ENCODE measurements around the gene XRCC5. TPM values are rescaled to one million over a fixed set of nuclear protein-coding genes. Genes with fewer than 3 reads are reported as not detected.
"Not testable (repeated sequence)": the region's sequence is repeated elsewhere in the genome, so short reads cannot be mapped to it uniquely, and the experiment has no call there.

XRCC5 gene
- 100 to 1,000 TPM; 137 to 205 (median 170) TPM for polyA plus RNA-seq (ENCODE audit: insufficient read length in 10 of 10)
- long read RNA-seq, donor 1, transcript XRCC5-201 (21 exons, 3,428 nt): major isoform, 28 of 96 reads
- long read RNA-seq, donor 1, transcript XRCC5-209 (2 exons, 616 nt): minor isoform, 9 of 96 reads
- long read RNA-seq, donor 1, partial matches to known transcripts: 56 of 96 reads
- long read RNA-seq, donor 1, other reads (novel, unspliced or antisense): 0 of 96 reads
- long read RNA-seq, donor 2, transcript XRCC5-209 (2 exons, 616 nt): minor isoform, 7 of 63 reads
- long read RNA-seq, donor 2, transcript XRCC5-201 (21 exons, 3,428 nt): major isoform, 22 of 63 reads
- long read RNA-seq, donor 2, partial matches to known transcripts: 29 of 63 reads
- long read RNA-seq, donor 2, other reads (novel, unspliced or antisense): 0 of 63 reads
- long read RNA-seq, donor 3: 0 reads
- long read RNA-seq, donor 4, transcript XRCC5-201 (21 exons, 3,428 nt): major isoform, 24 of 139 reads
- long read RNA-seq, donor 4, partial matches to known transcripts: 112 of 139 reads
- long read RNA-seq, donor 4, other reads (novel, unspliced or antisense): 0 of 139 reads
- long read RNA-seq, donor 5, transcript XRCC5-201 (21 exons, 3,428 nt): major isoform, 10 of 74 reads
- long read RNA-seq, donor 5, transcript XRCC5-209 (2 exons, 616 nt): minor isoform, 7 of 74 reads
- long read RNA-seq, donor 5, partial matches to known transcripts: 55 of 74 reads
- long read RNA-seq, donor 5, other reads (novel, unspliced or antisense): 0 of 74 reads
- long read RNA-seq, donor 6, transcript XRCC5-201 (21 exons, 3,428 nt): major isoform, 17 of 75 reads
- long read RNA-seq, donor 6, transcript XRCC5-209 (2 exons, 616 nt): minor isoform, 6 of 75 reads
- long read RNA-seq, donor 6, partial matches to known transcripts: 51 of 75 reads
- long read RNA-seq, donor 6, other reads (novel, unspliced or antisense): 0 of 75 reads
- long read RNA-seq, donor 7, transcript XRCC5-201 (21 exons, 3,428 nt): major isoform, 24 of 46 reads
- long read RNA-seq, donor 7, transcript XRCC5-208 (3 exons, 610 nt): minor isoform, 5 of 46 reads
- long read RNA-seq, donor 7, transcript XRCC5-209 (2 exons, 616 nt): minor isoform, 5 of 46 reads
- long read RNA-seq, donor 7, partial matches to known transcripts: 12 of 46 reads
- long read RNA-seq, donor 7, other reads (novel, unspliced or antisense): 0 of 46 reads
- long read RNA-seq, donor 8, transcript XRCC5-209 (2 exons, 616 nt): minor isoform, 5 of 39 reads
- long read RNA-seq, donor 8, transcript XRCC5-201 (21 exons, 3,428 nt): major isoform, 17 of 39 reads
- long read RNA-seq, donor 8, partial matches to known transcripts: 14 of 39 reads
- long read RNA-seq, donor 8, other reads (novel, unspliced or antisense): 0 of 39 reads
- long read RNA-seq, donor 9, partial matches to known transcripts: 0 of 3 reads
- long read RNA-seq, donor 9, other reads (novel, unspliced or antisense): 0 of 3 reads

GRCh38 chr2:216108967-216109921, at the start of gene XRCC5:
Gene XRCC5, plus strand, starts transcription at chr2:216109348. Its CDS starts 89 bp downstream, at chr2:216109437.
- peak; percentile 97 to 99 (median 99) for DNase-seq

- DNase-seq: no peak
These were observed 45.0 kb upstream of the XRCC5 start for GRCh38 chr2:216064014-216064630.

- no peak for DNase-seq
These were observed 44.5 kb upstream of the XRCC5 start for GRCh38 chr2:216064665-216065064.

DNA sequence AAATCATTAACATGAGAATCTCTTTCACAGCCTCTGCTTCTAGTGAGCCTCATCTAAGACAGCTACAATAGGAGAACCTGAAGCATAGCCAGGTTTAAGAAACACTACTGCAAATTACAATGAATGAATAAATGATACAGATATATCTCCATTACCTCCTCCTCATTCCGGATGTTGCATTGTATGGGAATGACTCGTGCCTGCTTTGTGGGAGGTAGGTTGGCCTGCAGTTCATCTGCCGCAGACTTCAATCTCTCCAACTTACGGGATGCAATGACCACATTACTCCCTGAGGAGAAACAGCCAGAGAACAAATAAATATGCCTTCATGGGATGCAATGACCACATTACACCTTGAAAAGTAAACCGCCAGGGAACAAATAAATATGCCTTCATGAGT, 42.9 kb upstream of the XRCC5 start:
- DNase-seq: peak in 1 of 3 donors; percentile 43

DNA sequence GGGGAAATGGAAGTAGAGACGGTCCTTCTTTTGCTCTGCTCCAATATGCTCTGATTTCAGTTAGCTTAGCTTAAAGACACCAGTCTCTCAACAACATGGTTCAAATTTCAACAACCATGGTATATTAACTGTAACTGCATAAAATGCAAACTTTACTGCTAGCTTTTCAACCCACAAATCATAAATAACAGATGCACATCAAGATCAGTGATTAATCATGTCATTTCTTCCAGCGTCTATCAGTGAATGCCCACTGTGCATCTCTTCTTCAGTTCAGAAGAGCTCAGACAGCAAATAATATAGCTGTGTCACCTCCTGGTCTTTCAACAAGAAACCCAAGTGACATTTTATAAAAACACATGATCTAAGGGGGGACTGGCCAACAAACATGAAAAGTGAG, 40.1 kb upstream of the XRCC5 start:
- no peak for DNase-seq

DNA sequence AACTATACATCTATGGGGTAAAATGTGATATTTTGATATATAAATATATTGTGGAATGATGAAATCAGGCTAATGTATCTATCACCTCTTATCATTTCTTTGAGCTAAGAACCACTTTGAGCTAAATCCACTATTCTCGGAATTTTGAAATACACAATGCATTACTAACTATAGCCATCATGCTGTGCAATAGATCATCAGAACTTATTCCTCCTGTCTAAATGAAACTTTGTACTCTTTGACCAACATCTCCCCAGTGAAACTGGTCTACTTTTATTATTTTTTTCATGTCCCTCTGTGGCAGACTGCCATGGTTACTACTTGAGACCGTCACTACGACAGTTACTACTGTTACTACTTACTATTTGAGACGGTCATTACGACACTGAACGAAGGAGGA, 39.0 kb upstream of the XRCC5 start:
- no peak for DNase-seq

DNA sequence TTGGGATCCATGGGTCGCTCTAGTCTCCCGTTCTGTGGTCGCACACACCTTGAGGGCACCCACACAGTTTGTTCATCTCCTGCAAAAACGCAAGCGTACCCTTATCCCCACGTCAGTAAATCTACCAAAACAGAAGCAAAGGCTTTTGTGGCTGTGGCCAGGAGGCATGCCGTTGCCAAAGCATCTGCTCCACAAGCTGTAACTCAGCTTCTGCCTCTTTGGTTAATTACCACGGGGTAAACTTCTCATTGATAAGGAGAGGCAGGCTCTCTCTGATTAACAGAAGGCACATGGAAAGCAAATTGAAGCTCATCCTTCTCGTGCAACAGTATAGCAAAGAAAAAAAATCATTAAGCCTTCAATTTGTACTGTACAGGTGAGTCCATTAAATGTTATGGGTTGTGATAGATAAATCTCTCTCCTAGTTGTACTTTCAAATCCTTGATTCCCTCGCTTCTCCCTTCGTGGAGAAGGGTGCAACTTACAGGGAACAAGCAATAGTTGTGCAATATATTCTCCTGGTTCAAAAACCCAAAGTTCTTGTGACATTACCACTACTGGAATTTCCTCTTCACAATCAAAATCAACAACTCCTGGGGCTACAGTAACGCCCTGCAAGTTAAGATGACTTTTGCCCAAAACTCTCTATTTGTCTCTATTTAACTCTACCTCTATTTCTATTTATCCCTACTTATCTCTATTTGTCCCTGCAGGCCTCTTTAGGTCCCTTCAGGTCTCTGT, 37.9 kb upstream of the XRCC5 start:
- DNase-seq: no peak

- no peak for DNase-seq
These were observed 36.7 kb upstream of the XRCC5 start for GRCh38 chr2:216072473-216072872.

DNA sequence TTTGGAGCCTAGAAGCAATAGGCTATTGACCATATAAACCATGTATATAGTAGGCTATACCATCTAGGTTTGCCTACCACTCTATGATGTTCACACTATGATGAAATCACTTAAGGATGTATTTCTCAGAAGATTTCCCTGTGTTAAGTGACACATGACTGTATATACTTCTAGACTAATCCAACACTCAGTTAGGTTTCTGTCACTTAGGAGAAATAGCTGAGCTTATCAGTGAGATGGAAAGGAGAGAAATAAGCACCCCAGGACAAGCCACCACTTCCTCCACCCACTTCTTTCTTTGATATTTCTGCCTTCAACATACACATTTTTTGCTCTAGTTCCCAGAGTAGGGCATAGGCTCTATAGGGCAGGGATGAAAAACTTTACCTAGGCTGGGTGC, 35.4 kb upstream of the XRCC5 start:
- DNase-seq: no peak

GRCh38 chr2:216074380-216074779, 34.8 kb upstream of the XRCC5 start:
- DNase-seq: no peak

GRCh38 chr2:216074794-216075193, 34.4 kb upstream of the XRCC5 start:
- DNase-seq: no peak

DNA sequence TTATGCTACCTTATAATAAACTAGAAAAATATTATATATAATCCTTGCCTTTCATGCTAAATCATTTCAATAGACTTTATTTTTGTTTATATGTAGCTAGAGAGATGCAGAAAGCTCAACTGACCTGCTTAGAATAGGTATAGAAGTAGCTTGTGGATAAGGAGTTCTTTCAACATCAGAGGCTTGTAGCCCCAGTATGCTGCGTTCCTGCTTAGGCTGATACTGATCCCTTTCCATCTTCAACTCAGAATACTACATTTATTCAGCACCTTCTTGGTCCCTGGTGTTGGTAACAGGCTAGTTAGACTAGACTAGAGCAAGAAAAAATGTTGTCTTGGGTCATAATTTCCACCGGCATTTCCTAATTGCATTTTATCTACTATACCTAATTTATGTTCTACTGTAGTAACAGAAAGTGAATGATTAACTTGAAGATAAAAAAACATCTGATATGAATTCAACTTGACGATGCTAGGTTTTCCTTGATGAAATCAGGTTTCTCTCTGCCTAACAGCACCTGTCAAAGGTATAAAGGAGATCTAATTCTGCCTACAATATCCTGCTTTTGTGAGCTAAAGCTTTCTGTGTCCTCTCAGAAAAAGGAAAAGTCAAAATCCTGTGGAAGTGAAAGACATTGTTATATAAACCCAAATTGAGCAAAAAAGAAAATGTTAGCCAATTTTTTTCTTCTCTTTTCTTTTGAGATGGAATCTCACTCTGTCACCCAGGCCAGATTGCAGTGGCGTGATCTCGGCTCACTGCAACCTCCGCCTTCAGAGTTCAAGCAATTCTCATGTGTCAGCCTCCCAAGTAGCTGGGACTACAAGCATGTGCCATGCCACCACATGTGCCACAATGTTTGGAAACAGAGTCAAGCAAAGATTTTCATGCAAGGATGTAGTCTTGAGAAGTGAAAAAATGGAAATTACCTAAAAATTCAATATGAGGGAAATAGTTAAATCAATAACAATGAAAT, 33.4 kb upstream of the XRCC5 start:
- no peak for DNase-seq

- no peak for DNase-seq
These were observed 30.4 kb upstream of the XRCC5 start for GRCh38 chr2:216078776-216079175.

GRCh38 chr2:216080048-216080447, 29.1 kb upstream of the XRCC5 start:
- DNase-seq: not testable (repeated sequence)

DNA sequence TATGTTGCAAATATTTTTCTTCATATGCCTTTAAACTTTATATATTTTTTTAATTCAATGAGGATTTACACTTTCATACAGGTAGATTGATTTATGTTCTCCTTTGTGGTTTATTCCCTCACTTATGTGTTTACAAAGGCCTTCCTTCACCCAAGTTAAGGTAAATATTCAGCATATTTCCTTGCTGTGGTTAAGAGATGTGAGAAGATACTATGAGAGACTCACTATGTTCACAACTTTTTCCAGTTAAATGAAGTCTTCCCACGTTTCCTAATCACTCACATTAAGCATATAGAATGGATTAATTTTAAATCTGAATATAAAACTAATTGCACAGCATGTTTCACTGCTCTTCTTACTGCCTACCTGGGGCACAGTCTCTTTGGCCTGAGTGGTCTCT, 28.1 kb upstream of the XRCC5 start:
- no peak for DNase-seq

DNA sequence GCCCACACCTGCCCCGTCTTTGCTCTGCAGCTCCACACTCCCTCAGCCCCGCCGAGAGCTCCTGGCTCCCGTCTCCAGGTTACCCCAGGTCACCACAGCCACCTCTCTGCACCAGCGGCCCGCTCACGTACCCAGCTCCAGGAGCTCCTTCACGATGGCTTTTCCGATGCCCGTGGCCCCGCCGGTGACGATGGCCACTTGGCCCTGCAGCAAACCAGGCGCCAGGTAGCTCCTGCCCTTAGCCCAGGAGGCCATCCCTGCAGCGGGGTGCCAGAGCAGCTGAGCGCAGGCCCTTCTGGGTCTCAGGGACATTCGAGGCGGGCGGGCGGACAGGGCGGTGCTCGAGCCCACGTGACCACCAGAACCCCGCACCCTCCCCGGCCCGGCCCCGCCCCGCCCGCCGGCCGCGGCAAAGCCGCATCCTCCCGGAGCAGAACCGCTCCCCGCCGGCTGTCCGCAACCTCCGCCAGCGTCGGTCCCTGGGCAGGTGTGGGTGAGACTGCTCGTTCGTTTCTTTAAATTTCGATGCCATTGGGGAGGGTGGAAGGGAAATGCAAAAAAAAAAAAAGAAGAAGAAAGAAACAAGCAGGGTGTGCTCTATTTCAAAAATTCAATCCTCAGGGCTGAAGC, 27.5 kb upstream of the XRCC5 start, which contains the start of the genes PECR and TMEM169:
PECR (minus strand) TSS at position 323 of the 630 bp plus-strand sequence; CDS start at position 255, 68 bp downstream.
TMEM169 (plus strand) TSS at position 433 of the 630 bp plus-strand sequence. CDS start 14,045 bp downstream, outside the sequence.
- peak; percentile 54 to 82 (median 56) for DNase-seq
